Neural progenitor cell (in vitro differentiated cells): Measurements from ENCODE around the gene TMEM119. TPM values are rescaled to one million over a fixed set of nuclear protein-coding genes. Genes with fewer than 3 reads are reported as not detected.

ENCODE experiments used
- DNase-seq: peaks from one replicate; pipeline ENCODE4 v3.0.0-alpha.2; 2016; ENCODE audit warnings: low spot score
- H2AFZ ChIP-seq: fragments of 200-600 bp; sonication (generic); replicated peaks from 2 replicates; pipeline ENCODE4 v1.6.1; 2016; ENCODE audit warnings: antibody characterized with exemption
- H3F3A ChIP-seq: fragments of 200-600 bp; sonication (generic); 2 replicates; pipeline ENCODE4 v1.6.1; 2016; ENCODE audit warnings: antibody characterized with exemption, low read depth
- H3K27ac ChIP-seq: fragments of 200-600 bp; sonication (generic); 2 replicates; pipeline ENCODE4 v1.5.1; 2016; ENCODE audit warnings: mild to moderate bottlenecking
- H3K27me3 ChIP-seq: fragments of 200-600 bp; sonication (generic); 2 replicates; pipeline ENCODE4 v1.6.1; 2016; ENCODE audit warnings: mild to moderate bottlenecking, moderate library complexity
- H3K36me3 ChIP-seq: fragments of 200-600 bp; sonication (generic); 2 replicates; pipeline ENCODE4 v1.5.1; 2016
- H3K4me1 ChIP-seq: fragments of 200-600 bp; sonication (generic); 2 replicates; pipeline ENCODE4 v1.6.1; 2016; ENCODE audit warnings: mixed run types
- H3K4me2 ChIP-seq: fragments of 200-600 bp; sonication (generic); 2 replicates; pipeline ENCODE4 v1.6.1; 2016
- H3K4me3 ChIP-seq: fragments of 200-600 bp; sonication (generic); 2 replicates; pipeline ENCODE4 v1.5.1; 2016
- H3K79me2 ChIP-seq: fragments of 200-600 bp; sonication (generic); 2 replicates; pipeline ENCODE4 v1.6.1; 2016; ENCODE audit warnings: low read depth
- H3K9ac ChIP-seq: fragments of 200-600 bp; sonication (generic); 2 replicates; pipeline ENCODE4 v1.6.1; 2016
- H3K9me3 ChIP-seq: fragments of 200-600 bp; sonication (generic); 2 replicates; pipeline ENCODE4 v1.5.1; 2016; ENCODE audit warnings: low read depth
- H4K20me1 ChIP-seq: fragments of 200-600 bp; sonication (generic); 2 replicates; pipeline ENCODE4 v1.6.1; 2016; ENCODE audit warnings: low read depth
- H3K27ac Mint-ChIP-seq: 3 replicates; pipeline ENCODE4 v1.8.0; 2021; ENCODE audit warnings: mixed read lengths
- H3K27me3 Mint-ChIP-seq: 2 replicates; pipeline ENCODE4 v1.8.0; 2022; ENCODE audit warnings: low read depth, mild to moderate bottlenecking, inconsistent platforms, moderate library complexity, mixed read lengths; ENCODE audit not compliant: insufficient read depth
- H3K36me3 Mint-ChIP-seq: 3 replicates; pipeline ENCODE4 v1.8.0; 2021; ENCODE audit warnings: mixed read lengths
- H3K4me1 Mint-ChIP-seq: 3 replicates; pipeline ENCODE4 v1.8.0; 2021; ENCODE audit warnings: mixed read lengths
- H3K4me3 Mint-ChIP-seq: 3 replicates; pipeline ENCODE4 v1.8.0; 2021; ENCODE audit warnings: mild to moderate bottlenecking, moderate library complexity, mixed read lengths
- H3K9me3 Mint-ChIP-seq: 3 replicates; pipeline ENCODE4 v1.8.0; 2020; ENCODE audit warnings: mixed read lengths
- CTCF ChIP-seq: fragments of 200-600 bp; sonication (generic); IDR thresholded peaks from 2 replicates; pipeline ENCODE4 v1.5.1; 2017; ENCODE audit warnings: antibody characterized with exemption, mild to moderate bottlenecking
- EZH2 ChIP-seq: fragments of 200-600 bp; sonication (generic); IDR thresholded peaks from 2 replicates; pipeline ENCODE4 v1.6.1; 2017; ENCODE audit warnings: antibody characterized with exemption, mild to moderate bottlenecking, moderate library complexity
- EZH2phosphoT487 ChIP-seq: fragments of 200-600 bp; sonication (generic); IDR thresholded peaks from 2 replicates; pipeline ENCODE4 v1.6.1; 2017; ENCODE audit warnings: antibody characterized with exemption
- total RNA-seq: library from RNA; depleted of rRNA; stranded (reverse); fragments of >200 nt; gene quantifications from 2 replicates; pipeline ENCODE4 v1.2.3, GENCODE V29; 2015; ENCODE audit warnings: low replicate concordance

TMEM119 gene
- total RNA-seq, 1 donor from 2014 or later: 0.97 TPM

DNA sequence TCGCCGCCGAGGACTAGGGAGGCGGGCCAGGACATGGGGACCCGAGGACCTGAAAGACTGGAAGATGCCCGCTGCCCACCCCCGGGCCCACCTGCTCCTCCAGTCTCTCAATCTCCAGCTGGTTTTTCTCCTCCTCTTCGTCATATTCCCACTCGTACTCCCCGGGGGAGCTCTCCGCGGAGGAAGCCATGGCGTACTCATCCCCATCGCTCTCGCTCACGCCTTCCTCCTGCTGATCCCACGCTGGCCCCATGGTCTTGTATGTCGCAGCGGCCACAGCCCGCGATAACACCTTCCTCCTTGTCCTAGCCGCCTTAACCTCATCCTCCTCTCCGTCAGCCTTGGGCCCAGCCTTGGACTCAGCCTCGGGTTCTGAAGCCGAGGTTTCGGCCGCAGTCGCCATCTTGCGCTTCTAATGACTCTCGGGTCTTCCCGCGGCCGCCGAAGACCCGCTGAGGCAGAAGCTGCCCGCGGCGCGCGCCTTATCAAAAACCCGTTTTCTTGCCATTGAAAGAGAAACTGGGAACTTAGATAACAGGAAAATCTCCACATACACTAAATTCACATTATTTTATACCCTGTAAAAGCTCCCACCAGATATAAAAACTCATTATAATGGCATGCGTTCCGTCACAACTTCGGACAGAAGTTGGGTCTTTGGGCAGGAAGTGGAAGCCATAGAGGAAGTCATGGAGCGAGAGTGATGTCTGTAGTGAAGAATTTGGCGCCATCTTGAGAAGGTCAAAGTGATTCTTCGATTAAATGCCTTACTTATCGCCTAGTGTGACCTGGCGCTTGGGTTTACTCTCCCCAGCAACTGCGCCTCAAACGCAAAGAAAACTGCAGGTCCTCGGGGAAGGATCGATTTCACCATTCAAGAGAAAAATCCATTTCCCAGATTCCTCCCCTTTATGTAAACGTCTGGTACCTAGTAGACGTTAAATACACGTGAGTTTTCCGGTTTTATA, 36.8 kb downstream of the TMEM119 start, which contains the start of gene SART3:
Gene SART3 (minus strand): TSS at position 422 of the 968 bp plus-strand sequence. CDS start 19 bp downstream, at position 403.
- H3K9ac ChIP-seq: peak within 1 kb of the TSS; percentile 91
- DNase-seq: peak; percentile 91
- H3K4me3 ChIP-seq: peak within 1 kb of the TSS; percentile 67
- Mint-ChIP-seq H3K4me3 (peak within 1 kb of the TSS; percentile 100), H3K27ac (peak within 1 kb of the TSS; percentile 100), H3K4me1 (peaks cover 37% of the 10 kb centered on the region), H3K9me3 (no peaks in the 10 kb centered on the region), H3K36me3 (peaks cover 4% of the 10 kb centered on the region), H3K27me3 (peaks cover 7% of the 10 kb centered on the region)
- H3K9me3 ChIP-seq: no peaks in the 10 kb centered on the region
- H3K36me3 ChIP-seq: peaks cover 6% of the 10 kb centered on the region
- peaks cover 71% of the 10 kb centered on the region for H3K79me2 ChIP-seq
- TF ChIP-seq EZH2 (no peak), EZH2phosphoT487 (no peak), CTCF (no peak)
- peaks cover 40% of the 10 kb centered on the region for H4K20me1 ChIP-seq
- H2AFZ ChIP-seq: peak within 1 kb of the TSS; percentile 94
- no peaks in the 10 kb centered on the region for H3K27me3 ChIP-seq
- H3K4me2 ChIP-seq: peak within 1 kb of the TSS; percentile 84
- peaks cover 6% of the 10 kb centered on the region for H3K4me1 ChIP-seq
- H3K27ac ChIP-seq: peak within 1 kb of the TSS; percentile 95
- peaks cover 15% of the 10 kb centered on the region for H3F3A ChIP-seq

- no peak for DNase-seq
- Histone ChIP-seq H3K9me3 (no peaks in the 10 kb centered on the region), H3K4me3 (peak overlapping the region; percentile 67), H2AFZ (no peak overlapping the region), H3K27me3 (no peaks in the 10 kb centered on the region), H3K79me2 (peaks cover 79% of the 10 kb centered on the region), H3K36me3 (peaks cover 6% of the 10 kb centered on the region), H3K9ac (peak overlapping the region; percentile 91), H3F3A (peaks cover 15% of the 10 kb centered on the region), H3K4me2 (peak overlapping the region; percentile 84), H4K20me1 (peaks cover 47% of the 10 kb centered on the region), H3K27ac (no peak overlapping the region), H3K4me1 (peaks cover 6% of the 10 kb centered on the region)
- Mint-ChIP-seq H3K27me3 (peaks cover 7% of the 10 kb centered on the region), H3K9me3 (no peaks in the 10 kb centered on the region), H3K4me1 (peaks cover 43% of the 10 kb centered on the region), H3K4me3 (peak overlapping the region; percentile 100), H3K36me3 (peaks cover 4% of the 10 kb centered on the region), H3K27ac (peak overlapping the region; percentile 72)
- no peak for TF ChIP-seq EZH2phosphoT487
- TF ChIP-seq CTCF: no peak
- TF ChIP-seq EZH2: no peak
These were observed 37.6 kb downstream of the TMEM119 start for GRCh38 chr12:108560321-108560721.

GRCh38 chr12:108559748-108560147, 38.1 kb downstream of the TMEM119 start:
- TF ChIP-seq EZH2phosphoT487 (no peak), EZH2 (no peak), CTCF (no peak)
- peaks cover 6% of the 10 kb centered on the region for H3K36me3 ChIP-seq
- H3K9ac ChIP-seq: peak overlapping the region; percentile 91
- peaks cover 6% of the 10 kb centered on the region for H3K4me1 ChIP-seq
- H3K27ac ChIP-seq: no peak overlapping the region
- Mint-ChIP-seq H3K27me3 (peaks cover 7% of the 10 kb centered on the region), H3K9me3 (no peaks in the 10 kb centered on the region), H3K27ac (no peak overlapping the region), H3K4me3 (peak overlapping the region; percentile 100), H3K4me1 (peaks cover 43% of the 10 kb centered on the region), H3K36me3 (peaks cover 4% of the 10 kb centered on the region)
- H3K4me3 ChIP-seq: peak overlapping the region; percentile 67
- H3F3A ChIP-seq: peaks cover 15% of the 10 kb centered on the region
- no peaks in the 10 kb centered on the region for H3K9me3 ChIP-seq
- no peak overlapping the region for H2AFZ ChIP-seq
- DNase-seq: no peak
- H3K79me2 ChIP-seq: peaks cover 84% of the 10 kb centered on the region
- H3K4me2 ChIP-seq: peak overlapping the region; percentile 84
- H4K20me1 ChIP-seq: peaks cover 53% of the 10 kb centered on the region
- H3K27me3 ChIP-seq: no peaks in the 10 kb centered on the region
